Brain microvascular endothelial cell (primary cell): ENCODE measurements around the gene CAPN12.

ENCODE experiments used
- DNase-seq: peaks from one replicate; pipeline ENCODE4 v3.0.0-alpha.2; 2020
- H3K27ac ChIP-seq: fragments of 250-450 bp; sonication (Bioruptor Pico); 2 replicates; pipeline ENCODE4 v1.5.1; 2020; ENCODE audit warnings: mild to moderate bottlenecking, moderate library complexity
- H3K27me3 ChIP-seq: fragments of 250-450 bp; sonication (Bioruptor Pico); replicated peaks from 2 replicates; pipeline ENCODE4 v1.5.1; 2020; ENCODE audit warnings: mild to moderate bottlenecking
- H3K36me3 ChIP-seq: fragments of 250-450 bp; sonication (Bioruptor Pico); replicated peaks from 2 replicates; pipeline ENCODE4 v1.5.1; 2020; ENCODE audit warnings: mild to moderate bottlenecking
- H3K4me3 ChIP-seq: 2 replicates; pipeline ENCODE4 v1.5.1; 2011; ENCODE audit warnings: low read depth, mild to moderate bottlenecking, control low read depth, low read length, moderate library complexity
- in situ Hi-C: cut with HindIII; loops from 2 replicates; pipeline ENCODE4 v1.10.0; 2017; ENCODE audit warnings: low sequenced_read_pairs, low pct_ligation_motif_present
- TF ChIP-seq, protein P1 (sequence below): IDR thresholded peaks from 2 replicates; pipeline ENCODE4 v1.5.1; 2011; ENCODE audit warnings: low read depth, mild to moderate bottlenecking, moderate library complexity, low read length, control low read depth, inconsistent platforms; ENCODE audit errors: missing control alignments

Gene CAPN12

GRCh38 chr19:38710416-38710702, 33.9 kb downstream of the CAPN12 start:
- H3K36me3 ChIP-seq, result peaks cover 99% of the 10 kb centered on the region
- H3K27me3 ChIP-seq, result no peaks in the 10 kb centered on the region
- no peak overlapping the region for H3K27ac ChIP-seq
- no peak for DNase-seq
- in situ Hi-C loops, result no loop called here
- no peak overlapping the region for H3K4me3 ChIP-seq
- TF ChIP-seq, protein P1, sequence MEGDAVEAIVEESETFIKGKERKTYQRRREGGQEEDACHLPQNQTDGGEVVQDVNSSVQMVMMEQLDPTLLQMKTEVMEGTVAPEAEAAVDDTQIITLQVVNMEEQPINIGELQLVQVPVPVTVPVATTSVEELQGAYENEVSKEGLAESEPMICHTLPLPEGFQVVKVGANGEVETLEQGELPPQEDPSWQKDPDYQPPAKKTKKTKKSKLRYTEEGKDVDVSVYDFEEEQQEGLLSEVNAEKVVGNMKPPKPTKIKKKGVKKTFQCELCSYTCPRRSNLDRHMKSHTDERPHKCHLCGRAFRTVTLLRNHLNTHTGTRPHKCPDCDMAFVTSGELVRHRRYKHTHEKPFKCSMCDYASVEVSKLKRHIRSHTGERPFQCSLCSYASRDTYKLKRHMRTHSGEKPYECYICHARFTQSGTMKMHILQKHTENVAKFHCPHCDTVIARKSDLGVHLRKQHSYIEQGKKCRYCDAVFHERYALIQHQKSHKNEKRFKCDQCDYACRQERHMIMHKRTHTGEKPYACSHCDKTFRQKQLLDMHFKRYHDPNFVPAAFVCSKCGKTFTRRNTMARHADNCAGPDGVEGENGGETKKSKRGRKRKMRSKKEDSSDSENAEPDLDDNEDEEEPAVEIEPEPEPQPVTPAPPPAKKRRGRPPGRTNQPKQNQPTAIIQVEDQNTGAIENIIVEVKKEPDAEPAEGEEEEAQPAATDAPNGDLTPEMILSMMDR, result no peak

GRCh38 chr19:38709671-38710415, 34.4 kb downstream of the CAPN12 start:
- Histone ChIP-seq H3K27ac (no peak overlapping the region), H3K4me3 (no peak overlapping the region), H3K36me3 (peaks cover 99% of the 10 kb centered on the region), H3K27me3 (no peaks in the 10 kb centered on the region)
- TF ChIP-seq, protein P1, result no peak
- no peak for DNase-seq
- in situ Hi-C loops, result no loop called here

DNA sequence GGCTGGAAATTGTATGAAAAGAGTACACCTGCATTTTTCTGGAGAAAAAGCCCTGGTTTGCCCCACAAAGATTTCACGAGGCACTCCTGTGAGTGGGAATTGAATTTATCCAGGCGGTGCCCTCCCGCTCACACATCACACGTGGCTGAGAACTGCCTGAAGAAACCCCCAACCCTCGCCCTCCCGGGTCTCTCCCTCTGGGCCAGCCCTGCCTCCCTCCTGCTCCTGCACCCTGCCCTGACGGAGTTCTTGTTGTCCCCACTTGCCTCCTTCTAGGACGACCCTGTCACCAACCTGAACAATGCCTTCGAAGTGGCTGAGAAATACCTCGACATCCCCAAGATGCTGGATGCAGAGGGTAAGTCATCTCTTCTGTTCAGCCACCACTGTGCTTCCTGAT, 35.2 kb downstream of the CAPN12 start:
- in situ Hi-C loops, result no loop called here
- H3K27ac ChIP-seq, result no peak overlapping the region

GRCh38 chr19:38708413-38709024, 35.8 kb downstream of the CAPN12 start:
- Histone ChIP-seq H3K4me3 (no peak overlapping the region), H3K27ac (no peak overlapping the region), H3K36me3 (peaks cover 99% of the 10 kb centered on the region), H3K27me3 (no peaks in the 10 kb centered on the region)
- TF ChIP-seq, protein P1, result no peak
- in situ Hi-C loops, result no loop called here
- DNase-seq, result no peak

More for the DNA sequence above, 35.2 kb downstream of the CAPN12 start:
- TF ChIP-seq, protein P1, result no peak
- Histone ChIP-seq H3K4me3 (no peak overlapping the region), H3K36me3 (peaks cover 99% of the 10 kb centered on the region), H3K27me3 (no peaks in the 10 kb centered on the region)
- DNase-seq, result no peak

DNA sequence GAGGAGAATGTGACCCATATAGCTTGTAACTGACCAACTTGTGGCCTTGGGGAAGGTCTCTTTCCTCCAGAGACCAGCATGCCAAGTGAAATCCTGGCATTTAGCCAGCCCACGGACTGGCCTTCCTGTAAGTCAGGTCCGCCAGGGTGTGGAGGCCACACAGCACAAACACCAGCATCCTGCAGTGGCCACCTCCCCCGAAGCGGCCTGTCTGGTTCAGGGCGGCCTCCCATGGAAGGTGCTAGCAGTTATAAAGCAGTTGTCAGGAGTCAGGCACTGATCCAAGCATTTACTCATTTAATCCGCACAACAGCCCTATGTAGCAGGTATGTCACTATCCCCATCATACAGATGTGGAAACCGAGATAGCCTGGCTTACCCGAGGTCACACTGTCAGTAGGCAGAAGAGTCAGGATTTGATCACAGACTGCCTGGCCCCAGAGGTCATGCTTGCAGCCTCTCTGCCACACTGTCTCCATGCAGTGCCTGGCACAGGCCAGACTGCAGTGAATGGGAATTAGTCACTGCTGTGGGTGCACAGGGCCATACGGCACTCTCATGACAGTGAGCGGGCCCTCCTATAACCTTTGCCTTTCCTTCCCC, 36.7 kb downstream of the CAPN12 start:
- in situ Hi-C loops, result no loop called here
- Histone ChIP-seq H3K27ac (peak overlapping the region; percentile 2), H3K36me3 (peaks cover 96% of the 10 kb centered on the region), H3K4me3 (no peak overlapping the region), H3K27me3 (no peaks in the 10 kb centered on the region)
- TF ChIP-seq, protein P1, result no peak
- peak; percentile 25 for DNase-seq
